ENCODE results near the gene ZNF334. TPM values are rescaled to one million over a fixed set of nuclear protein-coding genes. Genes with fewer than 3 reads are reported as not detected.

Gene ZNF334
- total RNA-seq, 2 experiments from 2014 or later = not detected

GRCh38 chr20:46549188-46549972 is 36.0 kb upstream of the ZNF334 start:
- Histone ChIP-seq H3K36me3 (ENCODE audit: insufficient read depth, low read length) (no peaks in the 10 kb centered on the region), H3K9me3 (ENCODE audit: low read length) (no peaks in the 10 kb centered on the region), H4K20me1 (ENCODE audit: insufficient read depth, low read length) (no peaks in the 10 kb centered on the region), H3K4me1 (ENCODE audit: insufficient read depth, low read length, poor library complexity, severe bottlenecking) (peaks cover 10% of the 10 kb centered on the region), H3K79me2 (ENCODE audit: insufficient read depth, low read depth, low read length) (no peaks in the 10 kb centered on the region), H2AFZ (ENCODE audit: low read length) (no peak overlapping the region), H3K4me3 (ENCODE audit: low read depth, low read length, poor library complexity, severe bottlenecking) (no peak overlapping the region), H3K27ac (ENCODE audit: low read depth, low read length, poor library complexity, severe bottlenecking) (no peak overlapping the region), H3K9me2 (ENCODE audit: insufficient read depth, low read length) (no peaks in the 10 kb centered on the region), H3K4me2 (ENCODE audit: low read length) (no peak overlapping the region)
- DNase-seq (ENCODE audit: low spot score) = no peak
- ChIA-PET POLR2A (no interaction called here), CTCF (ENCODE audit: unreplicated experiment) (no interaction called here)
- BruUV-seq (replicated peaks) = no TSS peak
- TF ChIP-seq, protein P1, sequence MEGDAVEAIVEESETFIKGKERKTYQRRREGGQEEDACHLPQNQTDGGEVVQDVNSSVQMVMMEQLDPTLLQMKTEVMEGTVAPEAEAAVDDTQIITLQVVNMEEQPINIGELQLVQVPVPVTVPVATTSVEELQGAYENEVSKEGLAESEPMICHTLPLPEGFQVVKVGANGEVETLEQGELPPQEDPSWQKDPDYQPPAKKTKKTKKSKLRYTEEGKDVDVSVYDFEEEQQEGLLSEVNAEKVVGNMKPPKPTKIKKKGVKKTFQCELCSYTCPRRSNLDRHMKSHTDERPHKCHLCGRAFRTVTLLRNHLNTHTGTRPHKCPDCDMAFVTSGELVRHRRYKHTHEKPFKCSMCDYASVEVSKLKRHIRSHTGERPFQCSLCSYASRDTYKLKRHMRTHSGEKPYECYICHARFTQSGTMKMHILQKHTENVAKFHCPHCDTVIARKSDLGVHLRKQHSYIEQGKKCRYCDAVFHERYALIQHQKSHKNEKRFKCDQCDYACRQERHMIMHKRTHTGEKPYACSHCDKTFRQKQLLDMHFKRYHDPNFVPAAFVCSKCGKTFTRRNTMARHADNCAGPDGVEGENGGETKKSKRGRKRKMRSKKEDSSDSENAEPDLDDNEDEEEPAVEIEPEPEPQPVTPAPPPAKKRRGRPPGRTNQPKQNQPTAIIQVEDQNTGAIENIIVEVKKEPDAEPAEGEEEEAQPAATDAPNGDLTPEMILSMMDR (conservative IDR thresholded peaks at IDR 0.05; ENCODE audit: low read length) = 0 out of 2 replicates have a peak, but pooled peaks have one; percentile 23
- TF ChIP-seq EZH2phosphoT487 (IDR thresholded peaks at IDR 0.05; ENCODE audit: borderline replicate concordance, low read depth, low read length) = no peak
- intact Hi-C loops (cut with micrococcal nuclease; ENCODE audit: unreplicated experiment) = no loop called here

- Histone ChIP-seq H3K4me3 (ENCODE audit: low read depth, low read length, poor library complexity, severe bottlenecking) (no peak overlapping the region), H4K20me1 (ENCODE audit: insufficient read depth, low read length) (no peaks in the 10 kb centered on the region), H2AFZ (ENCODE audit: low read length) (no peak overlapping the region), H3K9me3 (ENCODE audit: low read length) (no peaks in the 10 kb centered on the region), H3K4me1 (ENCODE audit: insufficient read depth, low read length, poor library complexity, severe bottlenecking) (peaks cover 10% of the 10 kb centered on the region), H3K27ac (ENCODE audit: low read depth, low read length, poor library complexity, severe bottlenecking) (no peak overlapping the region), H3K79me2 (ENCODE audit: insufficient read depth, low read depth, low read length) (no peaks in the 10 kb centered on the region), H3K4me2 (ENCODE audit: low read length) (no peak overlapping the region), H3K36me3 (ENCODE audit: insufficient read depth, low read length) (no peaks in the 10 kb centered on the region), H3K9me2 (ENCODE audit: insufficient read depth, low read length) (no peaks in the 10 kb centered on the region)
- ChIA-PET POLR2A (no interaction called here), CTCF (ENCODE audit: unreplicated experiment) (no interaction called here)
- intact Hi-C loops (cut with micrococcal nuclease; ENCODE audit: unreplicated experiment) = no loop called here
- TF ChIP-seq, protein P1 (conservative IDR thresholded peaks at IDR 0.05; ENCODE audit: low read length) = no peak
- TF ChIP-seq EZH2phosphoT487 (IDR thresholded peaks at IDR 0.05; ENCODE audit: borderline replicate concordance, low read depth, low read length) = no peak
- DNase-seq (ENCODE audit: low spot score) = no peak
- no TSS peak for BruUV-seq (replicated peaks)
Observed at GRCh38 chr20:46548688-46549087, 35.3 kb upstream of the ZNF334 start.

DNA sequence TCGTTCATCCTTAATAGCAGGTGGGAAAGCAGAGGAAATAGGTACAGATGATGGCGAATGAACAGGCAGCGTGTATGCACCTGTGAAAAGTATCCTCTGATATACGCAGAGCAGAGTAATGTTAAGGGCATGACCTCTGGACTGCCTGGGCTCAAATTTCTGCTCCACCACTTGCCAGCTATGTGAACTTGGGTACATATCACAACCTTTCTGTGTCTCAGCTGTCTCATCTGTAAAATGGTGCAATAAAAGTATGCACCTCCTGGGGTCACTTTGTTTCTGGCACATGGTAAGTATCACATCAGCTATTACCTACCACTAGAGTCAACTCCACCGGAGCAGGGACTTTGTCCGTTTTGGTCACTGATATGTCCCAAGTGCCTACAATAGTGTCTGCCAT is 34.6 kb upstream of the ZNF334 start:
- H3K79me2 ChIP-seq (ENCODE audit: insufficient read depth, low read depth, low read length) = no peaks in the 10 kb centered on the region
- no peak overlapping the region for H2AFZ ChIP-seq (ENCODE audit: low read length)
- H3K9me2 ChIP-seq (ENCODE audit: insufficient read depth, low read length) = no peaks in the 10 kb centered on the region
- ChIA-PET CTCF (ENCODE audit: unreplicated experiment) (no interaction called here), POLR2A (no interaction called here)
- no peaks in the 10 kb centered on the region for H3K36me3 ChIP-seq (ENCODE audit: insufficient read depth, low read length)
- no peak overlapping the region for H3K27ac ChIP-seq (ENCODE audit: low read depth, low read length, poor library complexity, severe bottlenecking)
- intact Hi-C loops (cut with micrococcal nuclease; ENCODE audit: unreplicated experiment) = no loop called here
- peaks cover 7% of the 10 kb centered on the region for H3K4me1 ChIP-seq (ENCODE audit: insufficient read depth, low read length, poor library complexity, severe bottlenecking)
- H3K9me3 ChIP-seq (ENCODE audit: low read length) = no peaks in the 10 kb centered on the region
- no TSS peak for BruUV-seq (replicated peaks)
- no peak overlapping the region for H3K4me2 ChIP-seq (ENCODE audit: low read length)
- TF ChIP-seq, protein P1 (conservative IDR thresholded peaks at IDR 0.05; ENCODE audit: low read length) = no peak
- TF ChIP-seq EZH2phosphoT487 (IDR thresholded peaks at IDR 0.05; ENCODE audit: borderline replicate concordance, low read depth, low read length) = no peak
- H4K20me1 ChIP-seq (ENCODE audit: insufficient read depth, low read length) = no peaks in the 10 kb centered on the region
- DNase-seq (ENCODE audit: low spot score) = no peak
- no peak overlapping the region for H3K4me3 ChIP-seq (ENCODE audit: low read depth, low read length, poor library complexity, severe bottlenecking)

Measured in OCI-LY7 (cell line).